Muscle layer of colon (tissue), 2 donors: ENCODE measurements around the gene CTDSPL.

Source experiments
- H3K27ac ChIP-seq: one replicate; pipeline ENCODE4 v1.7.0; 2013; ENCODE audit warnings: low read depth, mild to moderate bottlenecking, low read length, moderate library complexity
- H3K27me3 ChIP-seq, 2 donors: one replicate each; pipeline ENCODE4 v1.7.0; 2013; ENCODE audit warnings: low read length in 2 of 2, mild to moderate bottlenecking in 2 of 2; ENCODE audit not compliant: insufficient read depth in 2 of 2, control insufficient read depth in 1 of 2
- H3K36me3 ChIP-seq: one replicate; pipeline ENCODE4 v1.7.0; 2013; ENCODE audit warnings: mild to moderate bottlenecking, low read length; ENCODE audit not compliant: insufficient read depth
- H3K4me1 ChIP-seq: one replicate; pipeline ENCODE4 v1.7.0; 2013; ENCODE audit warnings: mild to moderate bottlenecking, low read length; ENCODE audit not compliant: insufficient read depth
- H3K4me3 ChIP-seq, 2 donors: one replicate each; pipeline ENCODE4 v1.7.0; 2013; ENCODE audit warnings: low read length in 2 of 2, low read depth in 1 of 2, mild to moderate bottlenecking in 1 of 2, moderate library complexity in 1 of 2
- H3K9ac ChIP-seq: one replicate; pipeline ENCODE4 v1.7.0; 2013; ENCODE audit warnings: low read length
- H3K9me3 ChIP-seq: one replicate; pipeline ENCODE4 v1.7.0; 2013; ENCODE audit warnings: mild to moderate bottlenecking, low read length
- donor health status: abdominal sarcoma.
- donor health status: Adenocarcinoma of cecum.

Gene CTDSPL

DNA sequence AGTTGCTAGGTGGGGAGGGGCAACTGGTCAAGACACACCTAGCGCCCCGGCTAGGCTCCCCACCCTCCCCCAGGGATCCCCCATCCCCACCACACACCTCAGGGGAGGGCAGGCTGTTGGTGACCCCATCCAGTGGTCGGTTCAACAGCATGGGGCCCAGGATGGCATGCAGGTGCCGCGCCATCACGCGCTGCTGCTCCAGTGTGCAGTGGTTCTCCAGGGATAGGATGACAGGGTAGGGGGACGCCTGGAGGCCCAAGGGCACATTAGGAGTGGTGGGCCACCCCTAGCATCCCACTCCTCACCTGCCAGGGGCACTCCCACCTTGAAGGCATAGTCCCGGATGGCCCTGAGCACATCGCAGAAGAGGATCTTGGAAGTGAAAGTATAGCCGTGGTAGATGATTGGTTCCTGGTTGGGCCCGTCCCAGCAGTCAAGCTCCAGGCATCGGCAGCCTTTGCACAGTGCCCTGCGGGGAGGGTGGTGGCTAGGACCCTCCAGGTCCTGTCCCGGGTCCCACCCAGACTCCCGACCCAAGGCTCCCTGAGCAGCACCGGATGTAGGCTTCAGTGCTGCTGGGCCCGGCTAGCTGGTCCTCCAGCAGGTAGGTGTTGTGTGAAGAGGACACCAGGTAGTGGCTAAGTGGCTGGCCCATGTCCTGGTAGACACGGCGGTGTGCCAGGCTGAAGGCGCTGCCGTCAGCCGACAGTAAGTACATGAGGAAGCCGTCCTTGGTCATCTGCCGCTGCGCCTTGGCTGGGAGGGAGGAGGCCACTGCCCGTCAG lies 148.3 kb downstream of the CTDSPL start:
- Histone ChIP-seq H3K9ac (no peak overlapping the region), H3K9me3 (no peaks in the 10 kb centered on the region), H3K4me1 (no peaks in the 10 kb centered on the region), H3K27me3 (no peaks in the 10 kb centered on the region), H3K27ac (no peak overlapping the region), H3K4me3 (no peak overlapping the region), H3K36me3 (peaks cover 27% of the 10 kb centered on the region)

DNA sequence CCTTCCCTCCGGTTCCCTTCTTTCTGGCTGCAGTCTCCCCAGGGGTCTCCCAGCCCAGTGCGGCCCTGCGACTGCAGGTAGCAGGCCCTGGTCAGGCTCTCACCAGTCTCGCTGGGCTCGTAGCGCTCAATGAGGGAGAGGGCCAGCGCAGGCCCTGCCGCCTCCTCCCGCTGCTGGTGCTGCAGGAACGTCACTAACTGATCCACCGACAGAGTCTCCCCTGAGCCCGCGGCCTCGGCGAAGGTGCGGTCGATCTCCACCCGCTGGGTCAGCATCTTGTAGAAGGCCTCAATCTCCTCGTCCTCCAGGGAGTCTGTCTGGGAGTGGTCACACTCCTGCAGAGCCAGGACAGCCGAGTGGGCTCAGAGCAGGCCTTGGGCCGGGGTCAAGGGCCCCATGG lies 149.4 kb downstream of the CTDSPL start:
- Histone ChIP-seq H3K36me3 (peaks cover 32% of the 10 kb centered on the region), H3K27ac (no peak overlapping the region)

DNA sequence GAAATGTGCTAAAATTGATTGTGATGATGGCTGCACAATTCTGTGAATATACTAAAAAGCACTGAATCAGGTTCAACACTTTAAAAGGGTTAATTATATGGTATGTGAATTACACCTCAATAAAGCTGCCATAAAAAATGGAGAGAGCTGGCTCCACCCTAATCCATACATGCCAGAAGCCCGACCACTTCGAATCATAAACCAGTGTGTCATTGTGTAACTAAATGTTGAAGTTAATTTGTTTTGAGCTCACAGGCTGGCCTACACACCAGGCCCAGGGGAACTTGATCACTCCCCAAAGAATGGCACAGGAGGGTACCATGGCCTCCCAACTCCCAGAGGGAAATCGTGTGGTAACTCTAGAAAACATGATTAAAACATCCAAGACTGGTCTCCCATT lies 153.8 kb downstream of the CTDSPL start:
- Histone ChIP-seq H3K9me3 (no peaks in the 10 kb centered on the region), H3K36me3 (peaks cover 37% of the 10 kb centered on the region)

More for the DNA sequence above, 149.4 kb downstream of the CTDSPL start:
- Histone ChIP-seq H3K4me1 (no peaks in the 10 kb centered on the region), H3K9me3 (no peaks in the 10 kb centered on the region), H3K4me3 (no peak overlapping the region), H3K27me3 (no peaks in the 10 kb centered on the region), H3K9ac (no peak overlapping the region)

DNA sequence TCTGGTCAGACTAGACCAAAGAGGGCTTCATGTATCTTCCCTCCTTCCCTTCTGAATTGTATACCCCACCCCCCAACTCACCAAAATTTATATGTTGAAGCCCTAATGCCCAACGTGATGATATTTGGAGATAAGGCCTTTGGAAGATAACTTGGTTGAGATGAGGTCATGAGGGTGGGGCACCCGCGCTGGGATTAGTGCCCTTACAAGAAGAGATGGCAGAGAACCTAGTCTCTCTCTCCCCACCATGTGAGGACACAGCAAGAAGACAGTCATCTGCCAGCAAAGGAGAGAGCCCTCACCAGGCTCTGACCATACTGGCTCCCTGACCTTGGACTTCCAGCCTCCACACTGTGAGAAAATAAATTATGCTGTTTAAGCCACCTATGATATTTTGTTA lies 154.3 kb downstream of the CTDSPL start:
- H3K9me3 ChIP-seq, result no peaks in the 10 kb centered on the region
- no peaks in the 10 kb centered on the region for H3K27me3 ChIP-seq
- no peak overlapping the region for H3K9ac ChIP-seq
- H3K4me1 ChIP-seq, result no peaks in the 10 kb centered on the region
- peaks cover 37% of the 10 kb centered on the region for H3K36me3 ChIP-seq
- no peak overlapping the region for H3K27ac ChIP-seq
- H3K4me3 ChIP-seq, result no peak overlapping the region

More for the DNA sequence above, 153.8 kb downstream of the CTDSPL start:
- H3K9ac ChIP-seq, result no peak overlapping the region
- no peaks in the 10 kb centered on the region for H3K4me1 ChIP-seq
- H3K27me3 ChIP-seq, result no peaks in the 10 kb centered on the region
- no peak overlapping the region for H3K27ac ChIP-seq
- H3K4me3 ChIP-seq, result no peak overlapping the region

DNA sequence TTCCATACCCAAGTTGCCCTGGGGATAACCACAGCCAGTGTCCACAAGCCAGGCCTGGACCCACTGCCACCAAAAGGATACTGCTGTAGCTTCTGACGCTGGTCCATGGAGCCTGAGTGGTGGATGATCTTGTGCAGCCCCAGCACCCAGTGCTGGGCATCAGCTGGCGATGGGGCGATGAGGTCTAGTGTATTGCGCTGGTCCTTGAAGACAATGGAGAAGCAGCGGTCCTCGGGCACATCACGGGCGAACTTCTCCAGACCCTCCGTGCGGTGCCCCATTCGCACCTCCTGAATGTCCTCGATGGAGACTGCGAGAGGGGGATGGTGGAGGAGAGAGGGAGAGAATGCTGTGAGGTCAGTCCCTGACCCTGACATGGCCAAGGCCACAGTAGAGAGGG lies 154.7 kb downstream of the CTDSPL start:
- H3K27ac ChIP-seq, result no peak overlapping the region
- peaks cover 37% of the 10 kb centered on the region for H3K36me3 ChIP-seq
- no peak overlapping the region for H3K9ac ChIP-seq
- no peaks in the 10 kb centered on the region for H3K9me3 ChIP-seq
- no peaks in the 10 kb centered on the region for H3K4me1 ChIP-seq
- H3K4me3 ChIP-seq, result no peak overlapping the region
- no peaks in the 10 kb centered on the region for H3K27me3 ChIP-seq

DNA sequence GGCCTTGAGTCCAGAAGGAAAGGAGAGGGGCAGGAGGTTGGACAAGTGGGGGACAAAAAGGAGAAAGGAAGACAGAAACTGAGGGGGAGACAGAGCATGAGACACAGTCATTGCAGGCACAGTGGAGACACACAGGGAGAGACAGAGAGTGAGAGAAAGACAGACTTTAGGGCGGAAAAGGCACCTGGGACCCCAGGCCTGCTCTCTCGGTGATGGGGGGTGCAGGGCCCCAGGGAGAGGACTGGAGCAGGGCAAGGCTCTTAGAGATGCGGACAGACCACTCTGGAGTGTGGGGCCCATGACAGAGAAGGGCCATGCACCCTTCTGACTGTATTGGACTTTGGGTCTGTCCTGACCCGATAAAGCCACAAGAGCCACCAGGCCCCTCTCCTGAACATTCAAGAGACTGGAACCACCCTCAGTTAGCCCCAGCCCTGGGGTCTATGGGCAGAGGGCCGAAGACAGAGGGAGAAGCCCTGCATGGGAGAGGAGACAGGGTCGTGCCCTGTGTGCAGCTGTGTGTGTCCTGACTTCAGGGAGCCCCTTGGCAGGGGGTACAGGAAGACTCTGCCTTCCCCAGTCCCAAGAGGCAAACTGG lies 155.3 kb downstream of the CTDSPL start:
- Histone ChIP-seq H3K4me1 (no peaks in the 10 kb centered on the region), H3K36me3 (peaks cover 37% of the 10 kb centered on the region), H3K9me3 (no peaks in the 10 kb centered on the region), H3K27ac (no peak overlapping the region), H3K4me3 (no peak overlapping the region), H3K9ac (no peak overlapping the region), H3K27me3 (no peaks in the 10 kb centered on the region)

DNA sequence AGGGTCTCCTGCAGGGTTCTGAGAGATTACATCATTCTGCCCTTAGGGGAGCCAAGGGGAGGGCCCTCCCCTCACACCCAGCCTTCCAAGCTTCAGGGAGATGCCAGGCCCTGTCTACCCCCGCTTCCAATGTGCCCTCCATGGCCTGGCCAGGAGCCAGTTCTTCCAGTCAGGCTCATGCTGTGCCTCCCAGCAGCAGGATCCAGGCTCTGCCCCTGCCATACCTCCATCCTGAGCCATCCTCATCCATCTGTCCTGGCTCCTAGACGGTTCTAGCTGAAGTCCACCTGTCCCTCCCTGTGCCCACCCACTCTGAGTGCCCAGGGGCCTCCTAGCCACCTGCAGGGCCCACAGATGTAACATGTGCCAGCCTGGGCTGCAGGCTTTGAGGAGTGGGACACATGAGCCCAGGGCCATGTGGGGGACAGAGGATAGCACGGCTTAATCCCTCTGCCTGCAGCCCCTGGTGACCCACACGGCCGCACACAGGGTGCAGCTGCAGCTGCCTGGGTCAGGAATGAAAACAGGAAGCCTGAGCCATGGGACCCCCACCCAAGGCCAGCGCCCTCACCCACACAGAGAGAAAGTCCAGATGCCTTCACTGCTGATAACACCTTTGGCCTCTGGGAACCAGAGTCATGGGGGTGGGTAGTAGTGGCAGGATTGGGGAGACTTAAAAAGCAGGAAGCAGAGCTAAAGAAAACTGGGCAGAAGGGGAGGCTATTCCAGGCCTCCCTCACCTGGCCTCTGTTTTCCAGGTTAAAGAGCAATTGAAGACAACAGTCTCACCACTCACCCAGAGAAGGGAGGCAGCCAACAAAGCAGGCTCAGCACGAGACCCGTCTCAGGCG lies 156.0 kb downstream of the CTDSPL start:
- Histone ChIP-seq H3K27me3 (no peaks in the 10 kb centered on the region), H3K4me3 (no peak overlapping the region), H3K9me3 (no peaks in the 10 kb centered on the region), H3K4me1 (no peaks in the 10 kb centered on the region), H3K27ac (no peak overlapping the region), H3K9ac (no peak overlapping the region), H3K36me3 (peaks cover 37% of the 10 kb centered on the region)

DNA sequence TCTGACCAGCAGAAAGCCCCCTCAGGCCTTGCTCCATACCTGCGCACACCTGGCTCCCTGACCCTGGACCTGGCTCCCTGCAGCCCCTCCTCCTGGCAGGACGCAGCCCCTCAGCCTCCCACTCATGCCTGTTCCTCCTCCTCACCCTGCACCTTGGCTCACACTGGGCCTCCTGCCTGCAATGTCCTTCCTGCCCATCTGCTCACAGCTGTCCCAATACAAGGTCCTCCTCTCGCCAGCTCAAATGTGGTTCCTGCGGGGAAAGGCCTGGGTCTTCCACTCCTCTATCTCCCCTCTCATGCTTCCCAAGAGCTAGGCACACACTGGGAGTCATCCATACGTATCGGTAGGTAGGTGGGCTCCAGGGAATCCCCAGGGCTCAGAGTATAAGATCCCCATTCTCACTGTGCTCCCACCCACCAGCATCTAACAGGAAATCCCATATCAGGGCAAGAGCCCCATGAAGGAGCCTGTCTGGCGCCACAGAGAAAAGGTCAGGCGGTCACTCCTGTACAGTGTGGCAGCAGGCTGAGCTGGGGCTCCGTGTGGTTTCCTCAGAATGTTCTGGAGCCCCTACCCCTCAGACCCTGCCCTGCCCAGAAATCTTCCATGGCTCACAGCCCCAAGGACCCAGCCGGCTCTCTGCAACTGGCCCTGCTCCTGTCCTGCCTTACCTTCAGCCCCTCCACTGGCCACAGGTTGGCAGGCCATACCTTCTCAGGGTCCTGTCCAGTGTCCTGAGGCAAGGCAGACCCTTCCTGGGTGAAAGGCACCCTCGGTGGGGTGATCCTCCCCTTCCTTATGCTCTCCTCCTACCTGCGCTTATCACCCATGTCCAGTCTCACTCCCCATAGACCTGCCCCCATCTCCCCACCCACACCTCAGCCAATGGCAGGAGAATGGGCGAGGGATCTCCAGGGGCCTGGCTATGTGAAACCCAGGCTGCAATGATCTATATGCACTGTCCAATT lies 156.9 kb downstream of the CTDSPL start:
- H3K27me3 ChIP-seq, result no peaks in the 10 kb centered on the region
- H3K4me1 ChIP-seq, result no peaks in the 10 kb centered on the region
- no peak overlapping the region for H3K27ac ChIP-seq
- H3K36me3 ChIP-seq, result peaks cover 37% of the 10 kb centered on the region
- no peak overlapping the region for H3K4me3 ChIP-seq
- no peak overlapping the region for H3K9ac ChIP-seq
- H3K9me3 ChIP-seq, result no peaks in the 10 kb centered on the region

DNA sequence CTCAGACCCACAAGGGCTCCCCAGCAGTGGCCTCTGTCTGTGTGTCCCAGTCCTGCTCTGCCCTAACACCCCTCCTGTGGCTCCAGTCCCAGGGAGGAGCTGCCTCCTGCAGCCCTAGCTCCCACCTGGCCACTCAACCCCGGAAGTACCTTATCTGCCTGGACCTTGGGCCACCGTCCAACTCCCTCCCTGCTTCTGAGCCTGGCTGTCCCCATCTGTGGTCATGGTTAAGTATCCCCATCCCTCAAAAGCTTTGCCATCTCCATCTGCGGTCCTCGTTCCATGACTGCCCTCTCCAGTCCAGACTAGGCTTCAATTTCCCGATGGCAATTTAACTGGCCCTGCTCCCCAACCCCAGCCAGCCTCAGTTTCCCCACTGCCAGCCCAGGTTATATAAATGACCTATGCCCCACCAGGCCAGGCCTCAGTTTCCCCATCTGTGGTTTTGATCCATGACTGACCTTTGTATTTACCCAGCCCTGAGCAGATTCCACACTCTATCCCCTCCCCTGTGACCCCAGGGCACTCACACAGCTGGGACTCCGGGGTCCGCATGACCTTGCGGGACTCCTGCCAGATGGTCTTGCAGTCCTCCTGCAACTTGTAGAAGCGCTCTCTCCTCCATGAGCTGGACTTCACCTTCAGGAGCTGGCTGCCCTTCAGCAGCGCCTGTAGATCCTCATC lies 158.1 kb downstream of the CTDSPL start:
- Histone ChIP-seq H3K27me3 (no peaks in the 10 kb centered on the region), H3K4me3 (no peak overlapping the region), H3K9me3 (no peaks in the 10 kb centered on the region), H3K9ac (no peak overlapping the region), H3K27ac (no peak overlapping the region), H3K36me3 (peaks cover 37% of the 10 kb centered on the region), H3K4me1 (no peaks in the 10 kb centered on the region)

DNA sequence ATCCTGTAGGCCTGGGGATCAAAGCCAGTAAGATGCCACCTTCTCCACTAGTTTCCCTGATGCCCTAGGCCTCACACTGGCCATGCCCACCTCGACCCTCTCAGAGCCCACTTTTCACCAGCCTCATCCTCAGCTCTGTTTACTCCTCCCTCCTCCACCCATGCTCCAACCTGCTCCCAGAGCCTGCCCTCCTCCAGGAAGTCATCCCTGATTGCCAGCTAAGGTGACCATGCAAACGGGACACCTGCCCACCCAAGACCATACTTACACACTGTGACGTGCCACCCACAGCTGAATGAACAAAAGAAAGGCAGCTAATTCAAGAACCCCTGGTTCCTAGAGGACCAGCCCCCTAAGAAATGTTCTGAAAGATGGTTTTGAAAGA lies 158.7 kb downstream of the CTDSPL start:
- H3K27me3 ChIP-seq, result no peaks in the 10 kb centered on the region
- no peaks in the 10 kb centered on the region for H3K9me3 ChIP-seq
- no peak overlapping the region for H3K4me3 ChIP-seq

More for the DNA sequence above, 158.7 kb downstream of the CTDSPL start:
- Histone ChIP-seq H3K4me1 (peaks cover under 1% of the 10 kb centered on the region), H3K9ac (no peak overlapping the region), H3K27ac (no peak overlapping the region), H3K36me3 (peaks cover 37% of the 10 kb centered on the region)
